Neural cell (in vitro differentiated cells): ENCODE data around the gene FAM187B. TPM values are rescaled to one million over a fixed set of nuclear protein-coding genes. Genes with fewer than 3 reads are reported as not detected.

Source experiments
- H2AFZ ChIP-seq: fragments of 200-600, 300-800 bp; sonication (generic), shearing (Covaris generic); 2 replicates; pipeline ENCODE4 v1.6.0; 2014; ENCODE audit warnings: low read depth, mild to moderate bottlenecking, antibody characterized with exemption, low read length, moderate library complexity
- H3F3A ChIP-seq: fragments of 200-600 bp; shearing (Covaris generic); 2 replicates; pipeline ENCODE4 v1.6.1; 2016; ENCODE audit warnings: mild to moderate bottlenecking, moderate library complexity, mixed read lengths, antibody characterized with exemption, low read length; ENCODE audit not compliant: insufficient read depth, poor library complexity, severe bottlenecking
- H3K27ac ChIP-seq: fragments of 200-600, 300-800 bp; sonication (generic), shearing (Covaris generic); 2 replicates; pipeline ENCODE4 v1.5.1; 2014; ENCODE audit warnings: mild to moderate bottlenecking, low read length, moderate library complexity
- H3K27me3 ChIP-seq: fragments of 300-800, 200-600 bp; sonication (generic), shearing (Covaris generic); 2 replicates; pipeline ENCODE4 v1.6.0; 2014; ENCODE audit warnings: mild to moderate bottlenecking, low read depth, low read length, moderate library complexity; ENCODE audit not compliant: insufficient read depth
- H3K36me3 ChIP-seq: fragments of 300-800, 200-600 bp; sonication (generic), shearing (Covaris generic); 2 replicates; pipeline ENCODE4 v1.5.1; 2014; ENCODE audit warnings: mild to moderate bottlenecking, antibody characterized with exemption, low read length, moderate library complexity; ENCODE audit not compliant: insufficient read depth
- H3K4me2 ChIP-seq: fragments of 300-800, 200-600 bp; sonication (generic), shearing (Covaris generic); 2 replicates; pipeline ENCODE4 v1.6.0; 2014; ENCODE audit warnings: mild to moderate bottlenecking, low read length
- H3K4me3 ChIP-seq: fragments of 300-800, 200-600 bp; sonication (generic), shearing (Covaris generic); 2 replicates; pipeline ENCODE4 v1.5.1; 2014; ENCODE audit warnings: mild to moderate bottlenecking, low read length, moderate library complexity
- H3K79me2 ChIP-seq: fragments of 200-600 bp; shearing (Covaris generic); replicated peaks from 2 replicates; pipeline ENCODE4 v1.6.0; 2014; ENCODE audit warnings: mild to moderate bottlenecking, low read length, moderate library complexity; ENCODE audit not compliant: insufficient read depth
- H3K9ac ChIP-seq: fragments of 300-800, 200-600 bp; sonication (generic), shearing (Covaris generic); 2 replicates; pipeline ENCODE4 v1.6.1; 2016; ENCODE audit warnings: mild to moderate bottlenecking, low read length, mixed read lengths
- H3K9me2 ChIP-seq: fragments of 200-600 bp; shearing (Covaris generic); 2 replicates; pipeline ENCODE4 v1.6.1; 2016; ENCODE audit warnings: mild to moderate bottlenecking, low read length, mixed read lengths; ENCODE audit not compliant: insufficient read depth
- H3K9me3 ChIP-seq: fragments of 200-600, 300-800 bp; sonication (generic), shearing (Covaris generic); 2 replicates; pipeline ENCODE4 v1.6.1; 2016; ENCODE audit warnings: mild to moderate bottlenecking, mixed run types, low read length, moderate library complexity, mixed read lengths
- H4K20me1 ChIP-seq: fragments of 200-600 bp; shearing (Covaris generic); 2 replicates; pipeline ENCODE4 v1.6.1; 2016; ENCODE audit warnings: mild to moderate bottlenecking, mixed run types; ENCODE audit not compliant: insufficient read depth
- EP300 ChIP-seq: fragments of 450-650 bp; conservative IDR thresholded peaks from 2 replicates; pipeline ENCODE4 v1.6.1; 2014; ENCODE audit warnings: antibody characterized with exemption, mild to moderate bottlenecking, moderate library complexity; ENCODE audit not compliant: poor library complexity, severe bottlenecking
- EZH2 ChIP-seq: fragments of 200-600, 300-800 bp; shearing (Covaris generic), sonication (generic); IDR thresholded peaks from 2 replicates; pipeline ENCODE4 v1.6.1; 2014; ENCODE audit warnings: antibody characterized with exemption, low read length, borderline replicate concordance, mild to moderate bottlenecking; ENCODE audit not compliant: insufficient read depth, poor library complexity, severe bottlenecking
- MXI1 ChIP-seq: fragments of 450-650 bp; conservative IDR thresholded peaks from 2 replicates; pipeline ENCODE4 v1.6.1; 2014; ENCODE audit warnings: antibody characterized with exemption, mild to moderate bottlenecking; ENCODE audit not compliant: poor library complexity, severe bottlenecking
- POLR2AphosphoS5 ChIP-seq: IDR thresholded peaks from 2 replicates; pipeline ENCODE4 v1.6.1; 2012
- RAD21 ChIP-seq: fragments of 450-650 bp; conservative IDR thresholded peaks from 2 replicates; pipeline ENCODE4 v1.6.1; 2014; ENCODE audit warnings: antibody characterized with exemption, mild to moderate bottlenecking, moderate library complexity
- REST ChIP-seq: IDR thresholded peaks from 2 replicates; pipeline ENCODE4 v1.6.1; 2012; ENCODE audit warnings: borderline replicate concordance
- SMC3 ChIP-seq: fragments of 450-650 bp; conservative IDR thresholded peaks from 2 replicates; pipeline ENCODE4 v1.6.1; 2014; ENCODE audit warnings: antibody characterized with exemption, mild to moderate bottlenecking, moderate library complexity; ENCODE audit not compliant: poor library complexity
- TAF1 ChIP-seq: IDR thresholded peaks from 2 replicates; pipeline ENCODE4 v1.6.1; 2012; ENCODE audit warnings: low read depth
- polyA plus RNA-seq: library from polyadenylated mRNA; depleted of rRNA; stranded (reverse); fragments of >200 nt; gene quantifications from 2 replicates; pipeline ENCODE4 v1.2.3, GENCODE V29; 2014
- TF ChIP-seq, protein P1 (sequence below): fragments of 450-650 bp; IDR thresholded peaks from 2 replicates; pipeline ENCODE4 v1.5.1; 2014; ENCODE audit warnings: antibody characterized with exemption, mild to moderate bottlenecking, moderate library complexity; ENCODE audit not compliant: poor library complexity, severe bottlenecking

FAM187B gene
- polyA plus RNA-seq, 1 donor from 2014 or later = not detected

DNA sequence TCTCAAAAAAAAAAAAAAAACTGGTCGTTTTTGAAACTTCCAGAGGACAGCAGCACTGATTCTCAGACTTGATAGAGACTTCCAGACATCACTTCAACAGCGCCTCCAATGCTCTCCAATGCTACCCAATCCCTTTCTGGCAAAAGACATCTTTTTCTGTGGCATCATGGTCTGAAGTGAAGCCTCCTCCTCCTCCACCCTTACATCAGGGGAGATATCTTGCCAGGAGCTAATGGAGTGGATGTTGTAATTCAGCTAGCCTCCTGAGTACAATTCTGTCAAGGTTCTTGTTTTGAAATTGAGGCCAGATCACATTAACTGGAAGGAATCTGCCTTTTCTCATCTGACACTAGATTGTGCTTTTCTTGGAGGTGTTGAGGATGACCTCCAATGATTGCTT lies 49.8 kb downstream of the FAM187B start:
- Histone ChIP-seq H3K4me3 (no peak overlapping the region), H3K27ac (no peak overlapping the region), H3K9me2 (no peaks in the 10 kb centered on the region), H3K36me3 (no peaks in the 10 kb centered on the region), H3K4me2 (no peak overlapping the region), H4K20me1 (no peaks in the 10 kb centered on the region), H3K9ac (no peak overlapping the region), H3K9me3 (no peaks in the 10 kb centered on the region), H3K79me2 (no peaks in the 10 kb centered on the region), H3F3A (no peaks in the 10 kb centered on the region), H3K27me3 (no peaks in the 10 kb centered on the region), H2AFZ (no peak overlapping the region)
- TF ChIP-seq EP300 (no peak), TAF1 (no peak), RAD21 (no peak), POLR2AphosphoS5 (no peak), REST (no peak), MXI1 (no peak), EZH2 (no peak), SMC3 (no peak)
- TF ChIP-seq, protein P1, sequence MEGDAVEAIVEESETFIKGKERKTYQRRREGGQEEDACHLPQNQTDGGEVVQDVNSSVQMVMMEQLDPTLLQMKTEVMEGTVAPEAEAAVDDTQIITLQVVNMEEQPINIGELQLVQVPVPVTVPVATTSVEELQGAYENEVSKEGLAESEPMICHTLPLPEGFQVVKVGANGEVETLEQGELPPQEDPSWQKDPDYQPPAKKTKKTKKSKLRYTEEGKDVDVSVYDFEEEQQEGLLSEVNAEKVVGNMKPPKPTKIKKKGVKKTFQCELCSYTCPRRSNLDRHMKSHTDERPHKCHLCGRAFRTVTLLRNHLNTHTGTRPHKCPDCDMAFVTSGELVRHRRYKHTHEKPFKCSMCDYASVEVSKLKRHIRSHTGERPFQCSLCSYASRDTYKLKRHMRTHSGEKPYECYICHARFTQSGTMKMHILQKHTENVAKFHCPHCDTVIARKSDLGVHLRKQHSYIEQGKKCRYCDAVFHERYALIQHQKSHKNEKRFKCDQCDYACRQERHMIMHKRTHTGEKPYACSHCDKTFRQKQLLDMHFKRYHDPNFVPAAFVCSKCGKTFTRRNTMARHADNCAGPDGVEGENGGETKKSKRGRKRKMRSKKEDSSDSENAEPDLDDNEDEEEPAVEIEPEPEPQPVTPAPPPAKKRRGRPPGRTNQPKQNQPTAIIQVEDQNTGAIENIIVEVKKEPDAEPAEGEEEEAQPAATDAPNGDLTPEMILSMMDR = no peak

DNA sequence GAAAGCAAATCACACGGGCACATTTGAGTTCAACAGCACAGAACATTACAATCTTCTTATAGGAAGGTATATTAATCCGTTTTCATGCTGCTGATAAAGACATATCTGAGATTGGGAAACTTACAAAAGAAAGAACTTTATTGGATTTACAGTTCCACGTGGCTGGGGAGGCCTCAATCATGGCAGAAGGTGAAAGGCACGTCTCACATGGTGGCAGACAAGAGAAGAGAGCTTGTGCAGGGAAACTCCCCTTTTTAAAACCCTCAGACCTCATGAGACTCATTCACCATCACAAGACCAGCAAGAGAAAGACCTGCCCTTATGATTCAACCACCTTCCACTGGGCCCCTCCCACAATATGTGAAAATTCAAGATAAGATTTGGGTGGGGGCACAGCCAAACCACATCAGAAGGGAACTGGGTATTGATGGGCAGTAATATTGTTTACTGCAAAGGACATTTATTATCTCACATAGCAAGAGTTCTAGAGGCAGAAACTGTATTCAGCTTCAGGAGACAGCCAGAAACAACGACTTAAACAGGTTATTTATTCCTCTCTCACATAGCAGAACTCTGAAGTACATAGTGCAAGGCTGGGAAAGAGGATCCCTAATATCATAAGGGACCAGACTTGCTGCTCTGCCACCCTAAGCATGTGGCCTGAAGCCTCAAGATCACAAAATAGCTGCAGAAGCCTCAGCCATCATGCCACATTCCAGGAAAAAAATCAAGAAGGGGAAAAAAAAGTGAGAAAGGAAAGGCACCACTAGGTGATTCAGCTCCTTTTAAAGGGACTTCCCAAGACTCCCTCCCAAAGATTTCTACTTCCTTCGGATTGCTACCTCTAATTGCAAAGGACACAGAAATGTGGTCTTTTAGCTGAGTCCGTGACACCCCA lies 50.9 kb downstream of the FAM187B start:
- H3K79me2 ChIP-seq = no peaks in the 10 kb centered on the region
- H3K27me3 ChIP-seq = no peaks in the 10 kb centered on the region
- no peak for TF ChIP-seq MXI1
- TF ChIP-seq, protein P1 = no peak
- TF ChIP-seq POLR2AphosphoS5 = no peak
- no peak for TF ChIP-seq RAD21
- TF ChIP-seq TAF1 = no peak
- no peak for TF ChIP-seq EZH2
- TF ChIP-seq SMC3 = no peak
- no peak for TF ChIP-seq EP300
- TF ChIP-seq REST = no peak
- no peak overlapping the region for H3K4me2 ChIP-seq
- no peaks in the 10 kb centered on the region for H3F3A ChIP-seq
- no peaks in the 10 kb centered on the region for H3K36me3 ChIP-seq
- H3K4me3 ChIP-seq = no peak overlapping the region
- no peak overlapping the region for H3K27ac ChIP-seq
- H4K20me1 ChIP-seq = no peaks in the 10 kb centered on the region
- no peaks in the 10 kb centered on the region for H3K9me3 ChIP-seq
- no peaks in the 10 kb centered on the region for H3K9me2 ChIP-seq
- no peak overlapping the region for H3K9ac ChIP-seq
- no peak overlapping the region for H2AFZ ChIP-seq
